NCI-H146 treated with DMSO at 0.1 percent for 48 hours (cell line): ENCODE measurements around the gene ADCY2.

ENCODE experiments used
- DNase-seq: peaks from one replicate; lab custom pipeline; 2025; ENCODE audit not compliant: unreplicated experiment; lab: John Stamatoyannopoulos, UW

The ADCY2 gene

GRCh38 chr5:7773178-7773577 is 377.2 kb downstream of the ADCY2 start:
- no peak for DNase-seq

- DNase-seq, result no peak
Observed at GRCh38 chr5:7776442-7776841, 380.5 kb downstream of the ADCY2 start.

- DNase-seq, result no peak
Observed at GRCh38 chr5:7779019-7780005, 383.4 kb downstream of the ADCY2 start.

- no peak for DNase-seq
Observed at GRCh38 chr5:7781899-7782298, 386.0 kb downstream of the ADCY2 start.

GRCh38 chr5:7784683-7785380 is 388.9 kb downstream of the ADCY2 start:
- no peak for DNase-seq

GRCh38 chr5:7787770-7788169 is 391.8 kb downstream of the ADCY2 start:
- DNase-seq, result no peak

GRCh38 chr5:7789567-7789966 is 393.6 kb downstream of the ADCY2 start:
- DNase-seq, result no peak

GRCh38 chr5:7793895-7794294 is 398.0 kb downstream of the ADCY2 start:
- DNase-seq, result no peak

- DNase-seq, result no peak
Observed at GRCh38 chr5:7794311-7794710, 398.4 kb downstream of the ADCY2 start.

- DNase-seq, result no peak
Observed at GRCh38 chr5:7794823-7795222, 398.9 kb downstream of the ADCY2 start.

GRCh38 chr5:7795306-7795705 is 399.4 kb downstream of the ADCY2 start:
- DNase-seq, result no peak

GRCh38 chr5:7801891-7802614 is 406.1 kb downstream of the ADCY2 start:
- no peak for DNase-seq

GRCh38 chr5:7802855-7803254 is 406.9 kb downstream of the ADCY2 start:
- no peak for DNase-seq

GRCh38 chr5:7803937-7804336 is 408.0 kb downstream of the ADCY2 start:
- DNase-seq, result no peak

GRCh38 chr5:7805379-7805778 is 409.4 kb downstream of the ADCY2 start:
- no peak for DNase-seq

- no peak for DNase-seq
Observed at GRCh38 chr5:7808998-7809397, 413.1 kb downstream of the ADCY2 start.

GRCh38 chr5:7811715-7812114 is 415.8 kb downstream of the ADCY2 start:
- DNase-seq, result no peak

- no peak for DNase-seq
Observed at GRCh38 chr5:7813007-7813406, 417.1 kb downstream of the ADCY2 start.

- DNase-seq, result no peak
Observed at GRCh38 chr5:7813576-7813975, 417.6 kb downstream of the ADCY2 start.

- no peak for DNase-seq
Observed at GRCh38 chr5:7814816-7815215, 418.9 kb downstream of the ADCY2 start.

- peak; percentile 37 for DNase-seq
Observed at GRCh38 chr5:7815892-7816534, 420.1 kb downstream of the ADCY2 start.
